Stimulated activated CD4-positive, alpha-beta T cell treated with anti-CD3 and anti-CD28 coated beads, TNF-alpha, amount 100 ng/mL, for 4 hours (primary cell): Measurements from ENCODE around the gene THBD.

Experiments used
- DNase-seq, 3 experiments: peaks; one replicate each; pipeline ENCODE4 v3.0.0-alpha.2; 2020; ENCODE audit warnings: low read depth in 3 of 3

The THBD gene

GRCh38 chr20:23061734-23062561 lies 12.5 kb upstream of the THBD start:
- DNase-seq: no peak

- no peak for DNase-seq
Measured at GRCh38 chr20:23061262-23061661, 11.8 kb upstream of the THBD start.

GRCh38 chr20:23060629-23061028 lies 11.2 kb upstream of the THBD start:
- DNase-seq: no peak

- DNase-seq: no peak
Measured at GRCh38 chr20:23059846-23060245, 10.4 kb upstream of the THBD start.

- no peak for DNase-seq
Measured at GRCh38 chr20:23059001-23059400, 9.5 kb upstream of the THBD start.

- DNase-seq: no peak
Measured at GRCh38 chr20:23058240-23058639, 8.8 kb upstream of the THBD start.

- no peak for DNase-seq
Measured at GRCh38 chr20:23052904-23053303, 3.4 kb upstream of the THBD start.

- DNase-seq: no peak
Measured at GRCh38 chr20:23050847-23051627, 1.6 kb upstream of the THBD start.

- no peak for DNase-seq
Measured at GRCh38 chr20:23050076-23050838, 785 bp upstream of the THBD start.

GRCh38 chr20:23048283-23049200 lies 930 bp downstream of the THBD start:
- no peak for DNase-seq

- no peak for DNase-seq
Measured at GRCh38 chr20:23047738-23048214, 1.7 kb downstream of the THBD start.

- no peak for DNase-seq
Measured at GRCh38 chr20:23047001-23047737, 2.3 kb downstream of the THBD start.

- no peak for DNase-seq
Measured at GRCh38 chr20:23046431-23046830, 3.0 kb downstream of the THBD start.

GRCh38 chr20:23043376-23043775 lies 6.1 kb downstream of the THBD start:
- no peak for DNase-seq

- DNase-seq: no peak
Measured at GRCh38 chr20:23042270-23042669, 7.2 kb downstream of the THBD start.

GRCh38 chr20:23039885-23040508 lies 9.5 kb downstream of the THBD start:
- DNase-seq: no peak

GRCh38 chr20:23039136-23039875 lies 10.2 kb downstream of the THBD start:
- no peak for DNase-seq

- DNase-seq: no peak
Measured at GRCh38 chr20:23037017-23037481, 12.4 kb downstream of the THBD start.

- no peak for DNase-seq
Measured at GRCh38 chr20:23036371-23036770, 13.1 kb downstream of the THBD start.
